ENCODE measurements around the gene RFTN1.

DNA sequence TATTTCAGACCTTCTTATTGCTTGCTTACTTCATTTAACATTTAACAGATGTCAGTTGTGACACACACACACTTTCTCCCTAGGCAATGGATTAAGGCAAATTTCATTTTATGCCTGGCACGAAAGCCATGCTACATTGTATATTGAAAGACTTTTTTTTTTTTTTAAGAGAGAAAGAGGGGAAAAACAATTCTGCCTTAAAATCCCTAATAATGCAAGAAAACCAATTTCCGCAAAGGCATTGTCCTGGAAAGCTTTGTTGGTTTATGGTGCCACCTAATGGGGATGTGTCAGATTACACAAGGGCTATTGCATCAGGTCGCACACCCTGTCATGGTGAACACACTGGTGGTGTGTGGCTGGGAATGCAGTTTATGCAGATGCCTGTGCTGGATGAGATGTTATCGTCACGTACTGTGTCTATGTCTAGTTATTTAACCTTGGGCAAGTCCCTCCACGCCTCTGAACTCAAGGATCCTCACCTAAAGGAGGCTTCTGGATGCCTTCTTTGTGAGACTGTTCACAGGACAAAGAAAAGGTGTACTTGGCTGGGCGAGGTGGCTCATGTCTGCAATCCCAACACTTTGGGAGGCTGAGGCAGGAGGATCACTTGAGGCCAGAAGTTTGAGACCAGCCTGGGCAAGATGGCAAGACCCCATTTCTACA lies 37.3 kb upstream of the RFTN1 start:
- TF ChIP-seq, protein P1, sequence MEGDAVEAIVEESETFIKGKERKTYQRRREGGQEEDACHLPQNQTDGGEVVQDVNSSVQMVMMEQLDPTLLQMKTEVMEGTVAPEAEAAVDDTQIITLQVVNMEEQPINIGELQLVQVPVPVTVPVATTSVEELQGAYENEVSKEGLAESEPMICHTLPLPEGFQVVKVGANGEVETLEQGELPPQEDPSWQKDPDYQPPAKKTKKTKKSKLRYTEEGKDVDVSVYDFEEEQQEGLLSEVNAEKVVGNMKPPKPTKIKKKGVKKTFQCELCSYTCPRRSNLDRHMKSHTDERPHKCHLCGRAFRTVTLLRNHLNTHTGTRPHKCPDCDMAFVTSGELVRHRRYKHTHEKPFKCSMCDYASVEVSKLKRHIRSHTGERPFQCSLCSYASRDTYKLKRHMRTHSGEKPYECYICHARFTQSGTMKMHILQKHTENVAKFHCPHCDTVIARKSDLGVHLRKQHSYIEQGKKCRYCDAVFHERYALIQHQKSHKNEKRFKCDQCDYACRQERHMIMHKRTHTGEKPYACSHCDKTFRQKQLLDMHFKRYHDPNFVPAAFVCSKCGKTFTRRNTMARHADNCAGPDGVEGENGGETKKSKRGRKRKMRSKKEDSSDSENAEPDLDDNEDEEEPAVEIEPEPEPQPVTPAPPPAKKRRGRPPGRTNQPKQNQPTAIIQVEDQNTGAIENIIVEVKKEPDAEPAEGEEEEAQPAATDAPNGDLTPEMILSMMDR (conservative IDR thresholded peaks at IDR 0.05; ENCODE audit: low read length): peak; percentile 95
- TF ChIP-seq EZH2phosphoT487 (IDR thresholded peaks at IDR 0.05; ENCODE audit: borderline replicate concordance): no peak

All from Loucy (cell line).